Effector memory CD8-positive, alpha-beta T cell (primary cell): Measurements from ENCODE around the gene TXNL4B.
A peak's percentile ranks its signal among the peaks of the same experiment; 100 is the strongest.

ENCODE experiments used
- ATAC-seq: fragments of 150-1000 bp; cut with Tn5 transposase; replicated peaks from 2 replicates; pipeline ENCODE4 v1.10.0; 2021; ENCODE audit warnings: mild to moderate bottlenecking, moderate library complexity
- DNase-seq, 3 experiments: peaks; one replicate each; pipeline ENCODE4 v3.0.0; 2021
- H3K27ac Mint-ChIP-seq, 2 donors: one replicate each; pipeline ENCODE4 v1.8.0; 2022; ENCODE audit warnings: mild to moderate bottlenecking in 2 of 2, mixed read lengths in 2 of 2, moderate library complexity in 2 of 2
- H3K27me3 Mint-ChIP-seq, 2 donors: one replicate each; pipeline ENCODE4 v1.8.0; 2022; ENCODE audit warnings: mixed read lengths in 2 of 2
- H3K36me3 Mint-ChIP-seq: one replicate; pipeline ENCODE4 v1.8.0; 2022; ENCODE audit warnings: mild to moderate bottlenecking, moderate library complexity, mixed read lengths; ENCODE audit not compliant: insufficient read depth
- H3K4me1 Mint-ChIP-seq, 2 donors: one replicate each; pipeline ENCODE4 v1.8.0; 2022; ENCODE audit warnings: low read depth in 2 of 2, mixed read lengths in 2 of 2
- H3K4me3 Mint-ChIP-seq, 2 donors: one replicate each; pipeline ENCODE4 v1.8.0; 2022; ENCODE audit warnings: mild to moderate bottlenecking in 2 of 2, mixed read lengths in 2 of 2, moderate library complexity in 2 of 2
- H3K9me3 Mint-ChIP-seq, 2 donors: one replicate each; pipeline ENCODE4 v1.8.0; 2022; ENCODE audit warnings: mixed read lengths in 2 of 2
- total RNA-seq, 9 experiments: gene quantifications; one replicate each; lab custom pipeline; 2026; lab: John Stamatoyannopoulos, UW

Gene TXNL4B
- total RNA-seq: 9.4 to 38.3 (median 19.6) reads per million in 9 experiments

DNA sequence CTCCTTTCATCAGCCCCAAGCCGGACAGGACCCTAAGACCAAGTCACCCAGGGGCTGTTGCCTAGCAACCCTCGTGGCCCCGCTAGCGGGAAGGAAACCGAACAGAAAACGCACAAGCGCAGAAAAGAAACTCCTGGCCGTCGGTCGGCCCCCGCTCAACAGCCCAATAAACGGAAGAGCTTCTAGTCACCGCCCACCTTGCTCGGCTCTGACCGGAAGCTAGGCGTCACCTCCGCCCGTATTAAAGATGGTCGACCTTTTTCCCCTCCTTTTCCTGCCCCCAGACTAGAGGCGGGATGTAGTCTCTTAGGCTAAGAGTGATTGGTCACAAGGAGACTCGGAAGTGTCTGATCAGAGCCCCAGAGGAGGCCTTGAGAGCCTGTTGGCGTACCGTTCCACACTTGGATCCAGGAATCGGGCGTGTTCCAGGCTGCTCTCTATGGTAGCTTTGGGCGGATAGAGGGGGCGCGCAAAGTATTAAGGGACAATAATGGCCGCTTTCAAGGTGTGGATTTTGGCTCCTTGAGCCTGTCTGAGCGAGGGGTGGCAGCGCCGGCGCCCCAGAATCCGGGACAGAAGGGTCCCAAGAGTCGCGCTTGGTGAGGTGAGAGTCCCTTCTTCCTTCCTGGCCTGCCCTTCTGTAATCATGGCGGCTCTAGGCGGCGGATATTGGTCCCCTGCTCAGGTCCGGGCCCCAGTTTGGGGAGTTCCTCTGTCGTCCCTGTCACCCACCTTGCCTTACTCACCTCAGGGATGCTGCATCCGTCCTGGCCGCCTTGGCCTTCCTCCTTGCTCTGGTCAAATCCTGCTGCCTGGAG lies at the start of gene TXNL4B, which contains the start of gene DHX38:
Gene TXNL4B, minus strand, starts transcription at position 173 of the 818 bp plus-strand sequence. CDS start 2,871 bp downstream, outside the sequence.
Gene DHX38, plus strand, starts transcription at position 400 of the 818 bp plus-strand sequence. CDS start 2,311 bp downstream, outside the sequence.
- H3K4me3 Mint-ChIP-seq: peak within 1 kb of the TSS; percentile 99
- H3K27ac Mint-ChIP-seq: peak within 1 kb of the TSS; percentile 97 to 98
- peak; percentile 90 to 92 (median 91) for DNase-seq
- peaks cover 41 to 61% of the 10 kb centered on the region in 2 donors for H3K4me1 Mint-ChIP-seq
- peaks cover 57% of the 10 kb centered on the region for H3K36me3 Mint-ChIP-seq
- ATAC-seq: peak; percentile 94
- no peaks in the 10 kb centered on the region for H3K27me3 Mint-ChIP-seq
- H3K9me3 Mint-ChIP-seq: no peaks in the 10 kb centered on the region

GRCh38 chr16:72142476-72142875 lies 49.1 kb upstream of the TXNL4B start:
- peaks cover 26 to 32% of the 10 kb centered on the region in 2 donors for H3K27me3 Mint-ChIP-seq
- DNase-seq: no peak
- ATAC-seq: no peak
- H3K27ac Mint-ChIP-seq: no peak overlapping the region
- H3K9me3 Mint-ChIP-seq: peaks cover 0 to 4% of the 10 kb centered on the region in 2 donors
- H3K36me3 Mint-ChIP-seq: no peaks in the 10 kb centered on the region
- no peak overlapping the region for H3K4me3 Mint-ChIP-seq
- no peaks in the 10 kb centered on the region for H3K4me1 Mint-ChIP-seq

DNA sequence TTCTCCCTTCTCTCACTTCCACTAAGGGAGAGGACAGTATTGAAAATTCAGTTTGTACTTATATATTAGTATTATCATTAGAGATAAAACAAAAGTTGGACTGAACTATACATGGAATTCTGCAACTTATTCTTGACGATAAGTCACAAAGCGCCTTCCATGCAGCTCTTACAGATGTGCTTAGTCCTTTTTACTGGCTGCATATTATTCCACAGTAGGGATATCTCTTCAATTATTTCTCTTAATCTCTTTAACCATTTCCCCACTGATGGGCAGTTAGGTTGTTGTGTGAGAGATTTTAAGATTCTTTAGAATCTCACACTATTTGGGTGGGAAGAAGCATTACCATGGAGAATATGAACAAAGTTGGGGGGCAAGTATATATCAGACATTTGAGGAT lies 46.5 kb upstream of the TXNL4B start:
- peaks cover 23 to 39% of the 10 kb centered on the region in 2 donors for H3K27me3 Mint-ChIP-seq
- H3K27ac Mint-ChIP-seq: no peak overlapping the region
- H3K4me3 Mint-ChIP-seq: no peak overlapping the region
- ATAC-seq: no peak
- no peaks in the 10 kb centered on the region for H3K4me1 Mint-ChIP-seq
- no peaks in the 10 kb centered on the region for H3K9me3 Mint-ChIP-seq
- H3K36me3 Mint-ChIP-seq: no peaks in the 10 kb centered on the region
- no peak for DNase-seq

DNA sequence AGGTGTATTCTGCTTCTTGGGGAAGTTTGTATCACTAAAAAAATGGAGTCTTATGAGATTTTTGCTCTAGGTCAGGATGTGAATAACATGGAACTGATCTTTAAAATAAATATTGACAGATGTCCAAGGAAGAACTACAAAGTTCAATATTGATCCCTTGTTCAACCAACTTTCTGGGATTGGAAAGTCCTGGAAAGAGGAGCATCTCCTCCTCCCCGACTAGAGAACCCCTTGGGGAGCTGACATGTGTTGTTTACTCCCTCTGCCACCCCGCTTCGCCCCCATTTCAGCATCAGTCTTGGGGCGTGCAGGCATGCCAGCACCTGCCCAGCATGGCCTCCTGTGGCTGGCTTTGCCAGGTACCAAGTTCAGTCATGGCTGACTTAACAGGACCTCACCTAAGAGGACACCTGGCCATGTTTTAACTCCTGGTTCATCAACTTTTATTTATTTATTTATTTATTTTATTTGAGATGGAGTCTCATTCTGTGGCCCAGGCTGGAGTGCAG lies 44.7 kb upstream of the TXNL4B start:
- peaks cover 32 to 36% of the 10 kb centered on the region in 2 donors for H3K27me3 Mint-ChIP-seq
- no peak for ATAC-seq
- no peak for DNase-seq
- H3K9me3 Mint-ChIP-seq: no peaks in the 10 kb centered on the region
- no peak overlapping the region for H3K4me3 Mint-ChIP-seq
- no peaks in the 10 kb centered on the region for H3K36me3 Mint-ChIP-seq
- H3K4me1 Mint-ChIP-seq: no peaks in the 10 kb centered on the region
- H3K27ac Mint-ChIP-seq: no peak overlapping the region

DNA sequence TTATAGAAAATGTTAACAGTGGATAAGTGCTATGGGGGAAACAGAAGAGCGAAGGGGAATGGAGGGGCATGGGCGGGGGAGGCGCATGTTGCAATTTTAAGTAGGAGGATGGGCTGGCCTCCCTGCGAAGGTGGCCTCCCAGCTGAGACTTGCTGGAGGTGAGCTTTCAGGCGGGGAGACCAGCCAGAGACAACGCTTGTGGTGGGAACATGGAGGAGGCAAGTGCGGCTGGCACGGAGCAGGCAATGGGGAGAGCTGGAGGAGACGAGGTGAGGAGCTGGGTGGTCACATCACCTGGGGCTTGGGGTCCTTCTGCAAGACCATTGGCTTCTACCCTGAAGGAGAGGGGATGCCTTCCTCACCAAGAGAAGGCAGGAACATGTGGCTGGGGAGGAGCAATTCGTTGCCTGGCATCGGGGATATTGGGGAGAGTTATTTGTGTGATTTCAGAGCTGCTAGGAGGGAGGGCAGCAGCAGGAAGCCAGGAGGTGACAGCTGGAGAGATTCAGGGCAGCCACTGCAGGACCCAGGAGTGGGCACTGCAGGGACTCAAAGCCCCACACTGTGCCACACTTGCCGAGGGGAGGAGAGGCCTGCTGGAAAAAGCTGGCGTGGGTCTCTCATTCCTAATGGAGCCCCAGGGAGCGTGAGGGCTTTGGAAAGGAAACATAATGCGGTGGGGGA lies 44.1 kb upstream of the TXNL4B start:
- H3K4me3 Mint-ChIP-seq: no peak overlapping the region
- H3K4me1 Mint-ChIP-seq: no peaks in the 10 kb centered on the region
- no peak for DNase-seq
- no peaks in the 10 kb centered on the region for H3K9me3 Mint-ChIP-seq
- H3K36me3 Mint-ChIP-seq: no peaks in the 10 kb centered on the region
- H3K27ac Mint-ChIP-seq: no peak overlapping the region
- peaks cover 32% of the 10 kb centered on the region in 2 donors for H3K27me3 Mint-ChIP-seq
- no peak for ATAC-seq

DNA sequence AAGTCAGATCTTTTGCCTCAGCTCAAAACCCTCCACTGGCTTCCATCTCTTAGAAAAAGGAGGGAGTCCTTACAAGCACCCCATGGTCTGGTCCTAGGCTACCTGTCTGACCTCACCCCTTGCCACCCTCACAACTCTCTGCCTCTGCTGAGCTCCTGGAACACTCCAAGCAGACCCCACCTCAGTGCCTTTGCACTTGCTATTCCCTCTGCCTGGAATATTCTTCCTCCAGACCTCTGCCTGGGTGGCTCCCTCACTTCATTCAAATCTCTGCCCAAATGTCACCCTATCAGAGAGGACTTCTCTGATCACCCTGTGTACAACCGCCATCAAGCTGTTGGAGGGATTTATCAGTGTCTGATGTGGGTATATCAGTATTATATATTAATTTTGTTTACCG lies 41.1 kb upstream of the TXNL4B start:
- Mint-ChIP-seq H3K36me3 (no peaks in the 10 kb centered on the region), H3K9me3 (no peaks in the 10 kb centered on the region), H3K4me3 (no peak overlapping the region), H3K4me1 (no peaks in the 10 kb centered on the region), H3K27ac (no peak overlapping the region), H3K27me3 (peaks cover 24 to 43% of the 10 kb centered on the region in 2 donors)
- ATAC-seq: no peak
- DNase-seq: no peak

GRCh38 chr16:72132726-72133125 lies 39.3 kb upstream of the TXNL4B start:
- Mint-ChIP-seq H3K36me3 (no peaks in the 10 kb centered on the region), H3K9me3 (no peaks in the 10 kb centered on the region), H3K27me3 (peaks cover 30 to 39% of the 10 kb centered on the region in 2 donors), H3K4me1 (no peaks in the 10 kb centered on the region), H3K4me3 (no peak overlapping the region), H3K27ac (no peak overlapping the region)
- ATAC-seq: no peak
- no peak for DNase-seq

GRCh38 chr16:72131036-72131435 lies 37.6 kb upstream of the TXNL4B start:
- no peaks in the 10 kb centered on the region for H3K36me3 Mint-ChIP-seq
- no peaks in the 10 kb centered on the region for H3K9me3 Mint-ChIP-seq
- peaks cover 21 to 22% of the 10 kb centered on the region in 2 donors for H3K27me3 Mint-ChIP-seq
- H3K27ac Mint-ChIP-seq: no peak overlapping the region
- no peak overlapping the region for H3K4me3 Mint-ChIP-seq
- no peaks in the 10 kb centered on the region for H3K4me1 Mint-ChIP-seq
- ATAC-seq (no peak), DNase-seq (no peak)

- H3K4me3 Mint-ChIP-seq: no peak overlapping the region
- no peaks in the 10 kb centered on the region for H3K36me3 Mint-ChIP-seq
- H3K9me3 Mint-ChIP-seq: no peaks in the 10 kb centered on the region
- H3K4me1 Mint-ChIP-seq: no peaks in the 10 kb centered on the region
- DNase-seq: no peak
- peaks cover 21 to 22% of the 10 kb centered on the region in 2 donors for H3K27me3 Mint-ChIP-seq
- no peak overlapping the region for H3K27ac Mint-ChIP-seq
- ATAC-seq: no peak
These were observed 36.7 kb upstream of the TXNL4B start for GRCh38 chr16:72129976-72130656.

DNA sequence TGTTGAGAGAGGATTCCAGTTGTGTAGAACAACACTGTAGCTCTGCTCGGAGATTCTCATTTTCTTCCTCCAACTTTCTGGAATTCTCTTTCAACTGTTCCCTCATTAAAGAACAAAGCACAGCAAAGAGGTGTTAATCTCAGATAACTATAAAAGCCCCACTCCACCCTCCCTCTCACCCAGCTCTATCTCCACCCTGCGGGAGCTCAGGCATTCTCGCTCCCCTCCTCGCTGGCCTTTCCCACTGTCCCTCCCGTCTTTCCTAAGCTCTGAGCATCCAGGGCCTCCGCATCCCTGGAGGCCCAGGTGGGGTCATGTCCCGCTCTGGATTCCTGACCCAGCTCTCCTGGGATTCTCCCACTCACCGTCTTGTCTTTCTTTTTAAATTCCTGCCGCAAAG lies 35.3 kb upstream of the TXNL4B start:
- H3K36me3 Mint-ChIP-seq: no peaks in the 10 kb centered on the region
- H3K27ac Mint-ChIP-seq: no peak overlapping the region
- DNase-seq (no peak), ATAC-seq (no peak)
- no peak overlapping the region for H3K4me3 Mint-ChIP-seq
- peaks cover 0 to 3% of the 10 kb centered on the region in 2 donors for H3K4me1 Mint-ChIP-seq
- no peaks in the 10 kb centered on the region for H3K9me3 Mint-ChIP-seq
- peaks cover 12 to 22% of the 10 kb centered on the region in 2 donors for H3K27me3 Mint-ChIP-seq

- ATAC-seq: no peak
- H3K4me1 Mint-ChIP-seq: peaks cover 0 to 3% of the 10 kb centered on the region in 2 donors
These were observed 33.0 kb upstream of the TXNL4B start for GRCh38 chr16:72126429-72126765.

DNA sequence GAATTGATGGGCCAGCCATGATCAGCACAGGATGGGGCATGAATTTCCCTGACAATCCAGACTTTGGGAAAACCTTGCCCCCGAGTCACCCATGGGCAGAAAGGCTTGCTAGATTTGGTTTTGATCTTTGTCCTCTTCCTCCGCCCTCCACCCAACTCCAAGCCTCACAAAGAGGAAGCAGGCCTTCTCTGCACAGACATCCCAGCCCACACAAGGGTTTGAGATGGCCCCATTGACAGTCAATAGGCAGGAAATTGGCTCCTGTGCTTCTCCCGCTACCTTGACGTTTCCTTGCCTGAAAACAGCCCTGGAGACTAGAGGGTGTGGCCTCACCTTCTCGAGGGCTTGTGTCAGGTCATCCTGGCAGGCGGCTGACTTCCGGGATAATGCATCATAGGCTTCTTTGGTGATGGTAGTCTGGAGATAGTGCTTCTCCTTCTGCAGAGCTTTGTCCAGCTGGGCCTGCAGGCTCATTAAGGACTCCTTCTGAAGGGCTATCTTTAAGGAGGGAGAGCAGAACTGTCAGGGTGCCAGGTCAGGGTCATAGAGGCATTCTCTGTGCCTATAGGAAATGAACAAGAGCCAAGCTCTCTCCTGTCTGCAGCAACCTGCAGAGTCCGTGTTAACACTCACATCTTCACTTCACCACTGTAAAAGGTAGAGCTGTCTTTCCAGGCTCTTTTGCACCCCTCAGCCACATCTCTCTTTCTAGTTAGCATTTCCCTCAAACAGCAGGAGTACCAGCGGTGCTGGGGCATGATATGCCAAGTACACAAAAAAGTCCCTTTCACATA lies 32.4 kb upstream of the TXNL4B start:
- ATAC-seq (no peak), DNase-seq (no peak)
- Mint-ChIP-seq H3K27me3 (peaks cover 4 to 6% of the 10 kb centered on the region in 2 donors), H3K4me3 (no peak overlapping the region), H3K9me3 (no peaks in the 10 kb centered on the region), H3K4me1 (peaks cover 0 to 3% of the 10 kb centered on the region in 2 donors), H3K27ac (peak overlapping the region in 1 of 2 donors; percentile 33), H3K36me3 (no peaks in the 10 kb centered on the region)

More at GRCh38 chr16:72126429-72126765, 33.0 kb upstream of the TXNL4B start:
- DNase-seq: no peak
- Mint-ChIP-seq H3K4me3 (no peak overlapping the region), H3K36me3 (no peaks in the 10 kb centered on the region), H3K27me3 (peaks cover 6 to 10% of the 10 kb centered on the region in 2 donors), H3K9me3 (no peaks in the 10 kb centered on the region), H3K27ac (no peak overlapping the region)
